Measurements from ENCODE around the gene FASTKD1. TPM values are rescaled to one million over a fixed set of nuclear protein-coding genes. Genes with fewer than 3 reads are reported as not detected.

Gene FASTKD1
- total and polyA plus RNA-seq, 10 of the 15 experiments (the other 5 are each of a cell fraction or from before 2014, with no cell fraction given): 45.6 to 76.1 (median 63.4) TPM

- peak; percentile 67 for TF ChIP-seq SP1 (IDR thresholded peaks at IDR 0.05; ENCODE audit: low read depth, low read length)
- TF ChIP-seq NFYA (IDR thresholded peaks at IDR 0.05; ENCODE audit: borderline replicate concordance, low read depth, low read length): no peak
- TF ChIP-seq, protein P1, sequence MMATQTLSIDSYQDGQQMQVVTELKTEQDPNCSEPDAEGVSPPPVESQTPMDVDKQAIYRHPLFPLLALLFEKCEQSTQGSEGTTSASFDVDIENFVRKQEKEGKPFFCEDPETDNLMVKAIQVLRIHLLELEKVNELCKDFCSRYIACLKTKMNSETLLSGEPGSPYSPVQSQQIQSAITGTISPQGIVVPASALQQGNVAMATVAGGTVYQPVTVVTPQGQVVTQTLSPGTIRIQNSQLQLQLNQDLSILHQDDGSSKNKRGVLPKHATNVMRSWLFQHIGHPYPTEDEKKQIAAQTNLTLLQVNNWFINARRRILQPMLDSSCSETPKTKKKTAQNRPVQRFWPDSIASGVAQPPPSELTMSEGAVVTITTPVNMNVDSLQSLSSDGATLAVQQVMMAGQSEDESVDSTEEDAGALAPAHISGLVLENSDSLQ (IDR thresholded peaks at IDR 0.05): peak; percentile 59
- peak; percentile 96 for TF ChIP-seq ELK1 (IDR thresholded peaks at IDR 0.05; ENCODE audit: low read depth, low read length)
- 0 out of 2 replicates have a peak, but pooled peaks have one; percentile 67 for TF ChIP-seq ASH2L (IDR thresholded peaks at IDR 0.05; ENCODE audit: borderline replicate concordance, low read depth)
- TF ChIP-seq, protein P2, sequence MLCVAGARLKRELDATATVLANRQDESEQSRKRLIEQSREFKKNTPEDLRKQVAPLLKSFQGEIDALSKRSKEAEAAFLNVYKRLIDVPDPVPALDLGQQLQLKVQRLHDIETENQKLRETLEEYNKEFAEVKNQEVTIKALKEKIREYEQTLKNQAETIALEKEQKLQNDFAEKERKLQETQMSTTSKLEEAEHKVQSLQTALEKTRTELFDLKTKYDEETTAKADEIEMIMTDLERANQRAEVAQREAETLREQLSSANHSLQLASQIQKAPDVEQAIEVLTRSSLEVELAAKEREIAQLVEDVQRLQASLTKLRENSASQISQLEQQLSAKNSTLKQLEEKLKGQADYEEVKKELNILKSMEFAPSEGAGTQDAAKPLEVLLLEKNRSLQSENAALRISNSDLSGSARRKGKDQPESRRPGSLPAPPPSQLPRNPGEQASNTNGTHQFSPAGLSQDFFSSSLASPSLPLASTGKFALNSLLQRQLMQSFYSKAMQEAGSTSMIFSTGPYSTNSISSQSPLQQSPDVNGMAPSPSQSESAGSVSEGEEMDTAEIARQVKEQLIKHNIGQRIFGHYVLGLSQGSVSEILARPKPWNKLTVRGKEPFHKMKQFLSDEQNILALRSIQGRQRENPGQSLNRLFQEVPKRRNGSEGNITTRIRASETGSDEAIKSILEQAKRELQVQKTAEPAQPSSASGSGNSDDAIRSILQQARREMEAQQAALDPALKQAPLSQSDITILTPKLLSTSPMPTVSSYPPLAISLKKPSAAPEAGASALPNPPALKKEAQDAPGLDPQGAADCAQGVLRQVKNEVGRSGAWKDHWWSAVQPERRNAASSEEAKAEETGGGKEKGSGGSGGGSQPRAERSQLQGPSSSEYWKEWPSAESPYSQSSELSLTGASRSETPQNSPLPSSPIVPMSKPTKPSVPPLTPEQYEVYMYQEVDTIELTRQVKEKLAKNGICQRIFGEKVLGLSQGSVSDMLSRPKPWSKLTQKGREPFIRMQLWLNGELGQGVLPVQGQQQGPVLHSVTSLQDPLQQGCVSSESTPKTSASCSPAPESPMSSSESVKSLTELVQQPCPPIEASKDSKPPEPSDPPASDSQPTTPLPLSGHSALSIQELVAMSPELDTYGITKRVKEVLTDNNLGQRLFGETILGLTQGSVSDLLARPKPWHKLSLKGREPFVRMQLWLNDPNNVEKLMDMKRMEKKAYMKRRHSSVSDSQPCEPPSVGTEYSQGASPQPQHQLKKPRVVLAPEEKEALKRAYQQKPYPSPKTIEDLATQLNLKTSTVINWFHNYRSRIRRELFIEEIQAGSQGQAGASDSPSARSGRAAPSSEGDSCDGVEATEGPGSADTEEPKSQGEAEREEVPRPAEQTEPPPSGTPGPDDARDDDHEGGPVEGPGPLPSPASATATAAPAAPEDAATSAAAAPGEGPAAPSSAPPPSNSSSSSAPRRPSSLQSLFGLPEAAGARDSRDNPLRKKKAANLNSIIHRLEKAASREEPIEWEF (IDR thresholded peaks at IDR 0.05; ENCODE audit: insufficient replicate concordance, low read depth, low read length): no peak
- no peak; the same call in 1 of the 2 replicates for TF ChIP-seq PAX8 (IDR thresholded peaks at IDR 0.05)
- no peak for TF ChIP-seq CEBPZ (IDR thresholded peaks at IDR 0.05; ENCODE audit: low read depth, low read length)
- no peak for TF ChIP-seq EZH2 (IDR thresholded peaks at IDR 0.05; ENCODE audit: borderline replicate concordance, control insufficient read depth, low read depth, low read length)
- TF ChIP-seq SREBF1 (IDR thresholded peaks at IDR 0.05; ENCODE audit: low read length): no peak
- peak; percentile 45 to 58; a peak in 2 of 4 replicates for TF ChIP-seq IKZF2 (IDR thresholded peaks at IDR 0.05)
- TF ChIP-seq RB1 (IDR thresholded peaks at IDR 0.05; ENCODE audit: borderline replicate concordance): peak; percentile 99; the same call in 1 of the 2 replicates
- TF ChIP-seq, protein P3, sequence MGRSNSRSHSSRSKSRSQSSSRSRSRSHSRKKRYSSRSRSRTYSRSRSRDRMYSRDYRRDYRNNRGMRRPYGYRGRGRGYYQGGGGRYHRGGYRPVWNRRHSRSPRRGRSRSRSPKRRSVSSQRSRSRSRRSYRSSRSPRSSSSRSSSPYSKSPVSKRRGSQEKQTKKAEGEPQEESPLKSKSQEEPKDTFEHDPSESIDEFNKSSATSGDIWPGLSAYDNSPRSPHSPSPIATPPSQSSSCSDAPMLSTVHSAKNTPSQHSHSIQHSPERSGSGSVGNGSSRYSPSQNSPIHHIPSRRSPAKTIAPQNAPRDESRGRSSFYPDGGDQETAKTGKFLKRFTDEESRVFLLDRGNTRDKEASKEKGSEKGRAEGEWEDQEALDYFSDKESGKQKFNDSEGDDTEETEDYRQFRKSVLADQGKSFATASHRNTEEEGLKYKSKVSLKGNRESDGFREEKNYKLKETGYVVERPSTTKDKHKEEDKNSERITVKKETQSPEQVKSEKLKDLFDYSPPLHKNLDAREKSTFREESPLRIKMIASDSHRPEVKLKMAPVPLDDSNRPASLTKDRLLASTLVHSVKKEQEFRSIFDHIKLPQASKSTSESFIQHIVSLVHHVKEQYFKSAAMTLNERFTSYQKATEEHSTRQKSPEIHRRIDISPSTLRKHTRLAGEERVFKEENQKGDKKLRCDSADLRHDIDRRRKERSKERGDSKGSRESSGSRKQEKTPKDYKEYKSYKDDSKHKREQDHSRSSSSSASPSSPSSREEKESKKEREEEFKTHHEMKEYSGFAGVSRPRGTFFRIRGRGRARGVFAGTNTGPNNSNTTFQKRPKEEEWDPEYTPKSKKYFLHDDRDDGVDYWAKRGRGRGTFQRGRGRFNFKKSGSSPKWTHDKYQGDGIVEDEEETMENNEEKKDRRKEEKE (IDR thresholded peaks at IDR 0.05): no peak
- TF ChIP-seq NFYB (IDR thresholded peaks at IDR 0.05; ENCODE audit: insufficient read depth, low read depth, low read length): 0 out of 2 replicates have a peak, but pooled peaks have one; percentile 7
These were observed 10.6 kb upstream of the FASTKD1 start, which contains the start of gene PPIG (continued) for GRCh38 chr2:169584005-169584877.

Measured in GM12878 (cell line).